DND-41 (cell line): Measurements from ENCODE around the gene KCP.

Experiments used
- ATAC-seq: fragments of 200-7000 bp; cut with Tn5 transposase; 3 replicates; pipeline ENCODE4 v1.9.1; 2021; ENCODE audit warnings: low read depth; ENCODE audit not compliant: insufficient read depth
- DNase-seq: peaks from one replicate; pipeline ENCODE4 v3.0.0-alpha.2; 2020
- H2AFZ ChIP-seq: 2 replicates; pipeline ENCODE4 v1.6.0; 2012; ENCODE audit warnings: low read depth, low read length
- H3K27ac ChIP-seq: 2 replicates; pipeline ENCODE4 v1.5.1; 2012; ENCODE audit warnings: low read length, inconsistent platforms
- H3K27me3 ChIP-seq: fragments of 200-600 bp; sonication (generic); 2 replicates; pipeline ENCODE4 v1.6.0; 2012; ENCODE audit warnings: low read length, mild to moderate bottlenecking, inconsistent platforms; ENCODE audit not compliant: insufficient read depth, poor library complexity
- H3K36me3 ChIP-seq: 2 replicates; pipeline ENCODE4 v1.5.1; 2012; ENCODE audit warnings: low read length, inconsistent platforms; ENCODE audit not compliant: insufficient read depth
- H3K4me1 ChIP-seq: 2 replicates; pipeline ENCODE4 v1.5.1; 2012; ENCODE audit warnings: mild to moderate bottlenecking, low read length; ENCODE audit not compliant: insufficient read depth
- H3K4me2 ChIP-seq: 2 replicates; pipeline ENCODE4 v1.6.0; 2012; ENCODE audit warnings: mild to moderate bottlenecking, moderate library complexity, low read length, inconsistent platforms; ENCODE audit not compliant: insufficient read depth
- H3K4me3 ChIP-seq, 2 experiments: fragments of 200-600 bp in 1 of 2; shearing (Covaris generic) in 1 of 2; 2 replicates each; pipeline ENCODE4 v1.5.1; 2012 to 2016; ENCODE audit warnings: inconsistent platforms in 2 of 2, low read length in 2 of 2, mild to moderate bottlenecking in 2 of 2, low read depth in 1 of 2, moderate library complexity in 1 of 2
- H3K79me2 ChIP-seq: 2 replicates; pipeline ENCODE4 v1.6.0; 2012; ENCODE audit warnings: low read length, inconsistent platforms; ENCODE audit not compliant: insufficient read depth
- H3K9ac ChIP-seq: 2 replicates; pipeline ENCODE4 v1.6.0; 2012; ENCODE audit warnings: low read depth, mild to moderate bottlenecking, inconsistent platforms, low read length, moderate library complexity
- H3K9me3 ChIP-seq: 2 replicates; pipeline ENCODE4 v1.5.1; 2012; ENCODE audit warnings: low read length, moderate library complexity, mild to moderate bottlenecking, inconsistent platforms; ENCODE audit not compliant: insufficient read depth, severe bottlenecking
- H4K20me1 ChIP-seq: 2 replicates; pipeline ENCODE4 v1.6.0; 2012; ENCODE audit warnings: low read length; ENCODE audit not compliant: insufficient read depth
- CTCF ChIP-seq: IDR thresholded peaks from 2 replicates; pipeline ENCODE4 v1.5.1; 2012; ENCODE audit warnings: borderline replicate concordance, low read length, moderate library complexity, mild to moderate bottlenecking; ENCODE audit not compliant: poor library complexity, severe bottlenecking; ENCODE audit errors: extremely low read depth
- EZH2 ChIP-seq: IDR thresholded peaks from 3 replicates; pipeline ENCODE4 v1.6.1; 2012; ENCODE audit warnings: borderline replicate concordance, low read depth, mild to moderate bottlenecking, moderate library complexity, low read length, inconsistent platforms; ENCODE audit not compliant: severe bottlenecking

Gene KCP

DNA sequence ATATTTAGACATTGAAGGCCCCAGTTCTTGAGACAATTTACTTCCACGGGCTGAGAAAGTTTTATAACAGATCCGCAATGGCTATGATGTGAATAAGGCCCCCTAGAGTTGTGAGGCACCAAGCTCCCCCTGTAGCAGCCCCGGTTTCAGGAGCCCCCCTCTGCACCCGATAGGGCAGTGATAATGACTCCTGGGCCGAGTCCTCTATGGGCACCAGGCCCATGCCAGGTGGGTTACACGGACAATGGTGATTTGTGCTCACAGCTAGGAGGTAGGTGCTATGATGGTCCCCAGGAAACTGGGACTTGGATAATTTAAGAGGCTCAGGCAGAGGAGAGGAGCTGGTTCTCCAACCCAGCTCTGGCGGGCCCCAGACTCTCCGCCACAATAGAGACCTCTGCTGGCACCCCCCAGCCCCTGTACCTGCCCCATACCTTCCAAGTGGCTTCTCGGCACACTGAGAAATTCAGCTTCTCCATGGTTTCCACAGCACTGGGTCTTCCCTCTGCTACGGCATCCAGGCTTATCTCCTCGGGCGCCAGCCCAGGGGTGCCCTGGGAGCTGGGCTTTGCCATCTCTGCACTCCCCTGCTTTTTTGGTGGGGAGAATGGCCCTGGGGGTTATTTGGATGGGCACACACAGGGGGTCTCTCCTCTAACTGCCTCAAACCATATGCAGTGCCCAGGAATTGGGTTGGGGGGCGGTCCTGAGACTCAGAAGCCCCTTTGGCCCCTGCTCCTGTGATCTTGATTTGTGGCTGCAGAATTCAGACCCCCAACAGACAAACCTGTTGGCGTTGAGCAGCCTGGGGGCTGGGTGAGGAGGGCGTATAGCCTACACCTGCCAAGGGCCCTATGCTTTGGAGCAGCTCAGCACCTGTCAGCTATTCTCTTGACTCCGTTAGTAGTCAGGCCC, 12.2 kb upstream of the KCP start:
- ATAC-seq, result no peak

DNA sequence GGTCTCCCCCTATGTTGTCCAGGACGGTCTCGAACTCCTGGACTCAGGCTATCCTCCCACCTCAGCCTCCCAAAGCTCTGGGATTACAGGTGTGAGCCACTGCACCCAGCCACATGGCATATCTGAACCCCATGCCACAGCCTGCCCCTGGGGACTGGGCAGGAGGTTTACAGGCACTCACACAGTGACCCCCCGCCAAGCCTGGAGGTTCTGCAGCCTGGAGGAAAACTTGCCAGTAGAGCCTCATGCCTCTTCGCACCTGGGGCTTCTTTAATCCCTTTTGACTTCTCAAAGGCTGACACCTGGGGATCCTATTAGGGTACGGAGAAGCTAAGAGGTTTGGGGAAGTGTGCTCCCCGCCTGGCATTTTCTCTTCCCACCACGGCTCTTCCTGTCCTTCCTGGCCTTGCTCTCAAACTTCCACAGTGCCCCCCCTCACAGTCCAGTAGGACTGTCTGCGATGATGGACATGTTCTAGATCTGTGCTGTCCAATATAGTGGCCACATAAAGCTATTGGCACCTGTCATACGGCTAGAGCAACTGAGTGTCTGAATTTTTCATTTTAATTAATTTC, 11.4 kb upstream of the KCP start:
- Histone ChIP-seq H4K20me1 (no peaks in the 10 kb centered on the region), H3K4me3 (no peak overlapping the region), H3K36me3 (no peaks in the 10 kb centered on the region), H3K4me2 (no peak overlapping the region), H3K27me3 (no peaks in the 10 kb centered on the region), H3K4me1 (no peaks in the 10 kb centered on the region), H3K79me2 (no peaks in the 10 kb centered on the region), H3K27ac (no peak overlapping the region), H3K9ac (no peak overlapping the region), H3K9me3 (no peaks in the 10 kb centered on the region), H2AFZ (no peak overlapping the region)
- TF ChIP-seq EZH2 (no peak), CTCF (no peak)
- DNase-seq (no peak), ATAC-seq (no peak)

More for the DNA sequence above, 12.2 kb upstream of the KCP start:
- no peaks in the 10 kb centered on the region for H3K4me1 ChIP-seq
- no peaks in the 10 kb centered on the region for H4K20me1 ChIP-seq
- H3K4me3 ChIP-seq, result no peak overlapping the region
- TF ChIP-seq EZH2 (no peak), CTCF (no peak)
- H3K27ac ChIP-seq, result no peak overlapping the region
- no peak overlapping the region for H2AFZ ChIP-seq
- H3K9me3 ChIP-seq, result no peaks in the 10 kb centered on the region
- H3K27me3 ChIP-seq, result no peaks in the 10 kb centered on the region
- H3K36me3 ChIP-seq, result no peaks in the 10 kb centered on the region
- no peaks in the 10 kb centered on the region for H3K79me2 ChIP-seq
- no peak overlapping the region for H3K9ac ChIP-seq
- no peak overlapping the region for H3K4me2 ChIP-seq
- no peak for DNase-seq

GRCh38 chr7:128920913-128921582, 10.5 kb upstream of the KCP start:
- H3K4me2 ChIP-seq, result no peak overlapping the region
- no peak for ATAC-seq
- TF ChIP-seq EZH2, result no peak
- TF ChIP-seq CTCF, result no peak

More at GRCh38 chr7:128920913-128921582, 10.5 kb upstream of the KCP start:
- Histone ChIP-seq H4K20me1 (no peaks in the 10 kb centered on the region), H3K79me2 (no peaks in the 10 kb centered on the region), H3K4me3 (no peak overlapping the region), H3K9ac (no peak overlapping the region), H3K36me3 (no peaks in the 10 kb centered on the region), H3K9me3 (no peaks in the 10 kb centered on the region), H3K27me3 (no peaks in the 10 kb centered on the region), H2AFZ (no peak overlapping the region), H3K4me1 (no peaks in the 10 kb centered on the region), H3K27ac (no peak overlapping the region)
- no peak for DNase-seq
